Measurements from ENCODE around the gene S100G.

The S100G gene

DNA sequence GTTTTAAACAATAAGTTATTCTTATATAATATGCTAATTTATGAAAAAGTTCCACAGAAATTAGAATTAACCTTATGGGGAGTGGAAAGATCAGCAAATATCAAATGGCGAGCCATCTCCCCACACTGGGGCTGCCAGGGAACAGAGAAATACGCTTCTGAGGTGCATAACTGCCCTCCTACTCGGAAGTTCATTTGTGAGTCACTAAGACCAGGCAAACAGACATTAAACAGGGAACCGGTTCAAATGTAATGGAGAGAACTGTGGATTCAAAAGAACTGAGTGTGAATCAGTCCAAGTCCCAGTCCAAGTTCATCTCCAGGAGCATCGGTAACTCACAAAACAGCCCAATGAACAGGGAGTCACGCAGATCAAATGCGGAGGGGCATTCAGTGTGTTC lies 11.4 kb upstream of the S100G start:
- no peak for DNase-seq
- Histone ChIP-seq H3K79me2 (ENCODE audit: low read length) (no peaks in the 10 kb centered on the region), H4K20me1 (ENCODE audit: insufficient read depth, low read length) (no peaks in the 10 kb centered on the region), H3F3A (ENCODE audit: insufficient read depth, low read length) (no peaks in the 10 kb centered on the region), H3K9me3 (replicated peaks; ENCODE audit: insufficient read depth, low read length) (no peaks in the 10 kb centered on the region), H3K9ac (ENCODE audit: low read length) (no peak overlapping the region), H3K27me3 (replicated peaks; ENCODE audit: insufficient read depth, low read length) (no peaks in the 10 kb centered on the region), H3K36me3 (replicated peaks; ENCODE audit: insufficient read depth, low read length) (no peaks in the 10 kb centered on the region), H3K4me1 (ENCODE audit: low read length) (no peaks in the 10 kb centered on the region), H3K4me2 (ENCODE audit: low read depth, low read length) (no peak overlapping the region), H3K4me3 (ENCODE audit: low read length) (no peak overlapping the region), H3K27ac (ENCODE audit: low read length) (no peak overlapping the region), H2AFZ (ENCODE audit: low read length) (no peak overlapping the region), H3K9me2 (replicated peaks; ENCODE audit: insufficient read depth, low read length) (no peaks in the 10 kb centered on the region)
- TF ChIP-seq EZH2 (optimal IDR thresholded peaks at IDR 0.05; ENCODE audit: low read depth, low read length) = no peak
- no peak for TF ChIP-seq EZH2phosphoT487 (IDR thresholded peaks at IDR 0.05; ENCODE audit: low read length)
- no peak for TF ChIP-seq CTCF (IDR thresholded peaks at IDR 0.05; ENCODE audit: low read length)

GRCh38 chrX:16639966-16640365 lies 10.0 kb upstream of the S100G start:
- no peaks in the 10 kb centered on the region for H3F3A ChIP-seq (ENCODE audit: insufficient read depth, low read length)
- H3K27me3 ChIP-seq (replicated peaks; ENCODE audit: insufficient read depth, low read length) = no peaks in the 10 kb centered on the region
- H3K27ac ChIP-seq (ENCODE audit: low read length) = no peak overlapping the region
- H3K9me3 ChIP-seq (replicated peaks; ENCODE audit: insufficient read depth, low read length) = no peaks in the 10 kb centered on the region
- TF ChIP-seq EZH2 (optimal IDR thresholded peaks at IDR 0.05; ENCODE audit: low read depth, low read length) (no peak), CTCF (IDR thresholded peaks at IDR 0.05; ENCODE audit: low read length) (no peak), EZH2phosphoT487 (IDR thresholded peaks at IDR 0.05; ENCODE audit: low read length) (no peak)
- no peak overlapping the region for H3K4me3 ChIP-seq (ENCODE audit: low read length)
- no peak for DNase-seq
- no peaks in the 10 kb centered on the region for H3K79me2 ChIP-seq (ENCODE audit: low read length)
- no peaks in the 10 kb centered on the region for H3K9me2 ChIP-seq (replicated peaks; ENCODE audit: insufficient read depth, low read length)
- no peak overlapping the region for H3K9ac ChIP-seq (ENCODE audit: low read length)
- no peaks in the 10 kb centered on the region for H4K20me1 ChIP-seq (ENCODE audit: insufficient read depth, low read length)
- H2AFZ ChIP-seq (ENCODE audit: low read length) = no peak overlapping the region
- no peaks in the 10 kb centered on the region for H3K36me3 ChIP-seq (replicated peaks; ENCODE audit: insufficient read depth, low read length)
- H3K4me2 ChIP-seq (ENCODE audit: low read depth, low read length) = no peak overlapping the region
- H3K4me1 ChIP-seq (ENCODE audit: low read length) = no peaks in the 10 kb centered on the region

DNA sequence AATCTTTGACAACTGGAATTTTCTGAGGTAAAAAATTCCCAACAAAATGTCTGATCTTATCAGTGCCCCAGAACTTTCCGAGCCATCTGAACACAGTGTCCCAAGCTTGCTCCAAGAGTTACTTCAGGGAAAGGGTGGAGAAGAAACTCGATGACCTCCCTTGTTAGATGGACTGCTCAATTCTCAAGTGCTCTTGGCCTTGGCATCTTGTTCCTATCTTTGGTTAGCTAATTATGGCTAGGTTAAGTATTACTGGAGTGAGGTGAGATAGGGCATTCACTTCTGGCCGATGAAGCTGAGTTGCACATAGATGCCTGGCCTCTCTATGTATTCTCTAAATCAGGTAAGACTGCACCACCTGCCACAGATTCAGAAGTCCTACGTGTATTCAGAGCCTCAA lies 9.1 kb upstream of the S100G start:
- no peak overlapping the region for H2AFZ ChIP-seq (ENCODE audit: low read length)
- TF ChIP-seq EZH2 (optimal IDR thresholded peaks at IDR 0.05; ENCODE audit: low read depth, low read length) (no peak), CTCF (IDR thresholded peaks at IDR 0.05; ENCODE audit: low read length) (no peak), EZH2phosphoT487 (IDR thresholded peaks at IDR 0.05; ENCODE audit: low read length) (no peak)
- no peaks in the 10 kb centered on the region for H3K4me1 ChIP-seq (ENCODE audit: low read length)
- no peak overlapping the region for H3K9ac ChIP-seq (ENCODE audit: low read length)
- no peaks in the 10 kb centered on the region for H3K9me3 ChIP-seq (replicated peaks; ENCODE audit: insufficient read depth, low read length)
- no peak overlapping the region for H3K4me3 ChIP-seq (ENCODE audit: low read length)
- no peak overlapping the region for H3K27ac ChIP-seq (ENCODE audit: low read length)
- H3K27me3 ChIP-seq (replicated peaks; ENCODE audit: insufficient read depth, low read length) = no peaks in the 10 kb centered on the region
- no peaks in the 10 kb centered on the region for H3K9me2 ChIP-seq (replicated peaks; ENCODE audit: insufficient read depth, low read length)
- DNase-seq = no peak
- H3K4me2 ChIP-seq (ENCODE audit: low read depth, low read length) = no peak overlapping the region
- H3K79me2 ChIP-seq (ENCODE audit: low read length) = no peaks in the 10 kb centered on the region
- no peaks in the 10 kb centered on the region for H4K20me1 ChIP-seq (ENCODE audit: insufficient read depth, low read length)
- H3F3A ChIP-seq (ENCODE audit: insufficient read depth, low read length) = no peaks in the 10 kb centered on the region
- no peaks in the 10 kb centered on the region for H3K36me3 ChIP-seq (replicated peaks; ENCODE audit: insufficient read depth, low read length)

Data from MM.1S (cell line).